Fibroblast of pulmonary artery (primary cell): ENCODE measurements around the gene ANKRD13D.

Source experiments
- DNase-seq: peaks from one replicate; pipeline ENCODE4 v3.0.0-alpha.2; 2010; ENCODE audit warnings: low read depth
- H3K4me3 ChIP-seq: replicated peaks from 2 replicates; pipeline ENCODE4 v1.5.1; 2011; ENCODE audit warnings: low read depth, mild to moderate bottlenecking, control low read depth, low read length, moderate library complexity
- CTCF ChIP-seq: IDR thresholded peaks from 2 replicates; pipeline ENCODE4 v1.5.1; 2011; ENCODE audit warnings: mild to moderate bottlenecking, control low read depth, low read length, inconsistent platforms; ENCODE audit errors: missing control alignments

ANKRD13D gene

GRCh38 chr11:67349036-67349435, 59.9 kb downstream of the ANKRD13D start:
- no peak overlapping the region for H3K4me3 ChIP-seq
- TF ChIP-seq CTCF, result no peak
- no peak for DNase-seq

DNA sequence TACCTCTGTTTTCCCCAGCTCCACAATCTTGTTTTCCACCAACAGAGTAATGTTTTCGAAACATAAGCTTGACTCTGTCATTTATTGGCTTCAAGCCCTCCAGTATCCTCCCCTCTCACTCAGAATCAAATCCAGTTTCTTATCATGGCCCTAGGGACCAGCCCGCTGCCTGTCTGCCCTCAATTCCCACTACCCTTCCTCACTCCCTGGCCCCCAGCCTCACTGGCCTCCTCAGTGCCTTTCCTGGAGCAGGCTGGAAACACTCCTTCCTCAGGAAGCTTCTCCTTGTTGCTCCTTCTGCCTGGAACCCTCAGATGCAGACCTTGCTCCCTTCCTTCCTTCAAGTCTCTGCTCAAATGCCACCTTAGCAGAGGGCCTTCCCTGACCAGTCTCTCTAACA, 60.4 kb downstream of the ANKRD13D start:
- no peak overlapping the region for H3K4me3 ChIP-seq
- TF ChIP-seq CTCF, result no peak
- DNase-seq, result no peak

DNA sequence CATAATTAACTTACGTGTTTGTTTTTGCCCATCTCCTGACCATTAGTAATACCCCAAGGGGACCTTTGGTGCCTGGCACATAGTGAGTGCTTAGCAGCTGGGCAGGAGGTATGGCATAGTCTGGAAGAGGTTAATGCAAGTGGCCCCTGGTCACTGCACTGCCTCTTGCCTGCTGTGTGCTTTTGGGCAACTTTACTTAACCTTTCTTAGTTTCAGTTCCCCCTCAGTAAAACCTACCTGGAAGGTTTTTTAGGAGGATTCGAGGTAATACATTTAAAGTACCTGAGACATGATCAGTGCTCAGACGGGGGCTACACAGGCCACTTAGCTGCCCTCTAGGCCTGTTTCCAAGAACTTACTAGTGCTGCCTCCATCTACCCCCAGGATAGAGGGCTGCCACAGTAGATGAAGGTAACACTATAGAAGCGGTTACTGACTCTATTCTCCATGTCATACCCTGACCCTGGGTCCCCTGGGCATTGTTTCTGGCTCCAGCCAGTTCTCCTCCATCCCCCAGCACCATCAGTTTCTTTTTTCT, 60.9 kb downstream of the ANKRD13D start:
- TF ChIP-seq CTCF, result no peak
- no peak for DNase-seq
- H3K4me3 ChIP-seq, result no peak overlapping the region

DNA sequence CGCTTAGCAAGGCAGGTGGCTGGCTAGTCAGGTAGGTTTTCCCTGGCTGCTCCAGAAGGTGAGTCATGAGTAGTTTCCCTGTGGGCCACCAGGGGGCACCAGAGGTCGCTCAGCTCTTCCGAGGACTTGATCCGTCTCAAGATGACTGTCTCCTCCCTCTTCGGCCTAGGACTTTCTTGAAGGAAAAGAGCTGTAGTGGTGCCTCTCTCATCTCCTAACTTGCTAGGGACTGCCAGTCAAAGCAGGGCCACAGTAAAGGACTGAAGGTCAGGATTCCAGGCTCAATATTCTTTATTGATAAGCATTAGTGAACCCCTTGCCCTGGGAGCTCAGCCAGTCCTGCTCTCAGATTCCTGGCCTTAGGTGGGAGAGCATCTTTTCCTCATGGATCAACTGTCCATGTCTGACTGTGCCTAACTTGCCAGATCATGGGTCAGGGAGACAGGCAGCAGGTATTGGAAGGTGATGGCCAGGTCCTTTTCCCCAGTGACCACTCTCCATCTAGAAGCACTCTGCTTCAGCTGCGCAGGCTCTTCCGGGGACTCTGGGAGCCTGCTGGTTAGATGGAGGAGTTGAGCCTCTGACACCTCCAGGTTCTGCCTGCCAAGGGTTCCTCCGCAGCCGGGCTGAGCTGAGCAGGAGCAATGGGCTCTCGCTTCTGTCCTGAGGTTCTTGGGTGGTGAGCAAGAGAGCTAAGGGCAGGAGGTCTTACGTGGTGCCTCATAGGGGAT, 62.3 kb downstream of the ANKRD13D start:
- H3K4me3 ChIP-seq, result peak overlapping the region; percentile 19
- peak; percentile 88 for DNase-seq
- TF ChIP-seq CTCF, result peak; percentile 90
